GM18517 (cell line): ENCODE data around the gene COP1.
"Not testable (repeated sequence)": the region's sequence is repeated elsewhere in the genome, so short reads cannot be mapped to it uniquely, and the experiment has no call there.

ENCODE experiments used
- ATAC-seq: cut with Tn5 transposase; IDR thresholded peaks from one replicate; pipeline ENCODE4 v1.9.1; 2021; ENCODE audit warnings: mild to moderate bottlenecking, moderate library complexity; ENCODE audit not compliant: unreplicated experiment

The COP1 gene

GRCh38 chr1:176051402-176051801 is 155.7 kb downstream of the COP1 start:
- no peak for ATAC-seq

- no peak for ATAC-seq
These were observed 157.5 kb downstream of the COP1 start for GRCh38 chr1:176049582-176049981.

- no peak for ATAC-seq
These were observed 160.2 kb downstream of the COP1 start for GRCh38 chr1:176046926-176047325.

GRCh38 chr1:176043537-176043936 is 163.5 kb downstream of the COP1 start:
- no peak for ATAC-seq

GRCh38 chr1:176033881-176034280 is 173.2 kb downstream of the COP1 start:
- no peak for ATAC-seq

GRCh38 chr1:176033474-176033873 is 173.6 kb downstream of the COP1 start:
- no peak for ATAC-seq

GRCh38 chr1:176032040-176032645 is 174.9 kb downstream of the COP1 start:
- ATAC-seq, result no peak

- ATAC-seq, result no peak
These were observed 177.5 kb downstream of the COP1 start for GRCh38 chr1:176029609-176030008.

- no peak for ATAC-seq
These were observed 177.9 kb downstream of the COP1 start for GRCh38 chr1:176029155-176029554.

GRCh38 chr1:176027934-176028333 is 179.2 kb downstream of the COP1 start:
- not testable (repeated sequence) for ATAC-seq

- no peak for ATAC-seq
These were observed 184.5 kb downstream of the COP1 start for GRCh38 chr1:176022574-176022973.

- ATAC-seq, result no peak
These were observed 189.4 kb downstream of the COP1 start for GRCh38 chr1:176017722-176018121.

- no peak for ATAC-seq
These were observed 197.1 kb downstream of the COP1 start for GRCh38 chr1:176009951-176010350.

- ATAC-seq, result not testable (repeated sequence)
These were observed 199.2 kb downstream of the COP1 start for GRCh38 chr1:176007756-176008389.

- ATAC-seq, result not testable (repeated sequence)
These were observed 212.4 kb downstream of the COP1 start for GRCh38 chr1:175994660-175995059.

- not testable (repeated sequence) for ATAC-seq
These were observed 214.3 kb downstream of the COP1 start for GRCh38 chr1:175992825-175993224.

GRCh38 chr1:175992202-175992601 is 214.9 kb downstream of the COP1 start:
- ATAC-seq, result not testable (repeated sequence)

GRCh38 chr1:175984813-175985212 is 222.3 kb downstream of the COP1 start:
- no peak for ATAC-seq

- no peak for ATAC-seq
These were observed 222.9 kb downstream of the COP1 start for GRCh38 chr1:175984057-175984812.

- ATAC-seq, result not testable (repeated sequence)
These were observed 223.7 kb downstream of the COP1 start for GRCh38 chr1:175983363-175983762.

- ATAC-seq, result no peak
These were observed 226.0 kb downstream of the COP1 start for GRCh38 chr1:175981128-175981527.

GRCh38 chr1:175978926-175979325 is 228.2 kb downstream of the COP1 start:
- ATAC-seq, result no peak
